ENCODE results near the gene HYAL3. TPM values are rescaled to one million over a fixed set of nuclear protein-coding genes. Genes with fewer than 3 reads are reported as not detected.

Gene HYAL3
- total and polyA plus RNA-seq, 2 of the 13 experiments (the other 11 are each of a cell fraction or from before 2014, with no cell fraction given): 5.5 to 10.4 TPM

DNA sequence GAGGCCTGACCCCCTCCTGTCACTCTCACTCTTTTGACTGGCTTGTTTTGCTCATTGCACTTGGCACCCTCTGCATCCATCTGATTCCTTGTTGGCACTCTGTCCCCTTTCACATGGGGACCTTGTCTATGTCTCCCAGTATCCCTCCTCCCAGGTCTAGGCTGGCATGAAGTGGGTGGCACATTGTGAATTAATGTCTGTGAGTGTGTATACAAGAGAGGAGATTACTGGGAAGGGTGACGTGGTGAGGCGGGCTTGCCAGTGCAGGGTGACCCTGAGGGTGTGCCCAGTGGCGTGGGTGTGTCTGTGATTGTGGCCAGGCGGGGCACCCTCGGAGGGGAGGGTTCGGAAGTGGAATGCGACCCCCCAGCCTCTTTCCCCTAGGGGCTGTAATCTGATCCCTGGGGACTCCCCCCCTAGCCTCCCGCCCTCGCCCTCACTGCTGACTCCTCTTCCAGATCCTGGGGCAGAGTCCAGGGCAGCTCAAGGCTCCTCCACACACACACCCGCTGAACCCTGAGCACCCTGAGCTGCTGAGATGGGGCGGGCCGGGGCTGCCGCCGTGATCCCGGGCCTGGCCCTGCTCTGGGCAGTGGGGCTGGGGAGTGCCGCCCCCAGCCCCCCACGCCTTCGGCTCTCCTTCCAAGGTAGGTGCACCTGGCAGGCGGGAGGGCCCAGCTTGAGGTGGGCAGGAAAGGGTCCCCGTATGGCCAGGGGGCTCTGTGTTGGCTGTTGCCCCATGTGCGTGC, 30.3 kb downstream of the HYAL3 start, which contains the start of gene SEMA3B (continued):
- TF ChIP-seq, protein P1, sequence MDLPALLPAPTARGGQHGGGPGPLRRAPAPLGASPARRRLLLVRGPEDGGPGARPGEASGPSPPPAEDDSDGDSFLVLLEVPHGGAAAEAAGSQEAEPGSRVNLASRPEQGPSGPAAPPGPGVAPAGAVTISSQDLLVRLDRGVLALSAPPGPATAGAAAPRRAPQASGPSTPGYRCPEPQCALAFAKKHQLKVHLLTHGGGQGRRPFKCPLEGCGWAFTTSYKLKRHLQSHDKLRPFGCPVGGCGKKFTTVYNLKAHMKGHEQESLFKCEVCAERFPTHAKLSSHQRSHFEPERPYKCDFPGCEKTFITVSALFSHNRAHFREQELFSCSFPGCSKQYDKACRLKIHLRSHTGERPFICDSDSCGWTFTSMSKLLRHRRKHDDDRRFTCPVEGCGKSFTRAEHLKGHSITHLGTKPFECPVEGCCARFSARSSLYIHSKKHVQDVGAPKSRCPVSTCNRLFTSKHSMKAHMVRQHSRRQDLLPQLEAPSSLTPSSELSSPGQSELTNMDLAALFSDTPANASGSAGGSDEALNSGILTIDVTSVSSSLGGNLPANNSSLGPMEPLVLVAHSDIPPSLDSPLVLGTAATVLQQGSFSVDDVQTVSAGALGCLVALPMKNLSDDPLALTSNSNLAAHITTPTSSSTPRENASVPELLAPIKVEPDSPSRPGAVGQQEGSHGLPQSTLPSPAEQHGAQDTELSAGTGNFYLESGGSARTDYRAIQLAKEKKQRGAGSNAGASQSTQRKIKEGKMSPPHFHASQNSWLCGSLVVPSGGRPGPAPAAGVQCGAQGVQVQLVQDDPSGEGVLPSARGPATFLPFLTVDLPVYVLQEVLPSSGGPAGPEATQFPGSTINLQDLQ (CRISPR knock-in tag; IDR thresholded peaks at IDR 0.05): peak; percentile 74; the same call in 1 of the 2 replicates
- TF ChIP-seq PPARG (CRISPR knock-in tag; conservative IDR thresholded peaks at IDR 0.05) (no peak), ZNF572 (CRISPR knock-in tag; IDR thresholded peaks at IDR 0.05) (no peak), ZNF335 (CRISPR knock-in tag; IDR thresholded peaks at IDR 0.05) (no peak), ZNF780A (CRISPR knock-in tag; IDR thresholded peaks at IDR 0.05) (no peak), YEATS2 (CRISPR knock-in tag; IDR thresholded peaks at IDR 0.05; ENCODE audit: borderline replicate concordance) (no peak), PITX1 (CRISPR knock-in tag; IDR thresholded peaks at IDR 0.05) (no peak), CREM (IDR thresholded peaks at IDR 0.05) (peak; percentile 16; the same call in 1 of the 2 replicates), CREM (CRISPR knock-in tag; IDR thresholded peaks at IDR 0.05) (no peak), POLR2AphosphoS2 (IDR thresholded peaks at IDR 0.05; ENCODE audit: low read depth, low read length) (no peak), ZFX (CRISPR knock-in tag; IDR thresholded peaks at IDR 0.05; ENCODE audit: low read depth) (peak; percentile 39; the same call in 1 of the 2 replicates), KDM1A (CRISPR knock-in tag; IDR thresholded peaks at IDR 0.05) (no peak), FOXC1 (CRISPR knock-in tag; IDR thresholded peaks at IDR 0.05; ENCODE audit: borderline replicate concordance) (no peak), ZNF644 (CRISPR knock-in tag; IDR thresholded peaks at IDR 0.05; ENCODE audit: low read depth) (no peak), ZNF879 (CRISPR knock-in tag; IDR thresholded peaks at IDR 0.05) (no peak), MED8 (CRISPR knock-in tag; IDR thresholded peaks at IDR 0.05; ENCODE audit: insufficient replicate concordance) (peak; percentile 72), ZSCAN22 (CRISPR knock-in tag; IDR thresholded peaks at IDR 0.05) (no peak), RFXAP (CRISPR knock-in tag; IDR thresholded peaks at IDR 0.05; ENCODE audit: borderline replicate concordance) (no peak)
- TF ChIP-seq, protein P2, sequence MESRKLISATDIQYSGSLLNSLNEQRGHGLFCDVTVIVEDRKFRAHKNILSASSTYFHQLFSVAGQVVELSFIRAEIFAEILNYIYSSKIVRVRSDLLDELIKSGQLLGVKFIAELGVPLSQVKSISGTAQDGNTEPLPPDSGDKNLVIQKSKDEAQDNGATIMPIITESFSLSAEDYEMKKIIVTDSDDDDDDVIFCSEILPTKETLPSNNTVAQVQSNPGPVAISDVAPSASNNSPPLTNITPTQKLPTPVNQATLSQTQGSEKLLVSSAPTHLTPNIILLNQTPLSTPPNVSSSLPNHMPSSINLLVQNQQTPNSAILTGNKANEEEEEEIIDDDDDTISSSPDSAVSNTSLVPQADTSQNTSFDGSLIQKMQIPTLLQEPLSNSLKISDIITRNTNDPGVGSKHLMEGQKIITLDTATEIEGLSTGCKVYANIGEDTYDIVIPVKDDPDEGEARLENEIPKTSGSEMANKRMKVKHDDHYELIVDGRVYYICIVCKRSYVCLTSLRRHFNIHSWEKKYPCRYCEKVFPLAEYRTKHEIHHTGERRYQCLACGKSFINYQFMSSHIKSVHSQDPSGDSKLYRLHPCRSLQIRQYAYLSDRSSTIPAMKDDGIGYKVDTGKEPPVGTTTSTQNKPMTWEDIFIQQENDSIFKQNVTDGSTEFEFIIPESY (CRISPR knock-in tag; IDR thresholded peaks at IDR 0.05): no peak
- TF ChIP-seq, protein P3, sequence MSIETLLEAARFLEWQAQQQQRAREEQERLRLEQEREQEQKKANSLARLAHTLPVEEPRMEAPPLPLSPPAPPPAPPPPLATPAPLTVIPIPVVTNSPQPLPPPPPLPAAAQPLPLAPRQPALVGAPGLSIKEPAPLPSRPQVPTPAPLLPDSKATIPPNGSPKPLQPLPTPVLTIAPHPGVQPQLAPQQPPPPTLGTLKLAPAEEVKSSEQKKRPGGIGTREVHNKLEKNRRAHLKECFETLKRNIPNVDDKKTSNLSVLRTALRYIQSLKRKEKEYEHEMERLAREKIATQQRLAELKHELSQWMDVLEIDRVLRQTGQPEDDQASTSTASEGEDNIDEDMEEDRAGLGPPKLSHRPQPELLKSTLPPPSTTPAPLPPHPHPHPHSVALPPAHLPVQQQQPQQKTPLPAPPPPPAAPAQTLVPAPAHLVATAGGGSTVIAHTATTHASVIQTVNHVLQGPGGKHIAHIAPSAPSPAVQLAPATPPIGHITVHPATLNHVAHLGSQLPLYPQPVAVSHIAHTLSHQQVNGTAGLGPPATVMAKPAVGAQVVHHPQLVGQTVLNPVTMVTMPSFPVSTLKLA (IDR thresholded peaks at IDR 0.05): no peak
- TF ChIP-seq, protein P4, sequence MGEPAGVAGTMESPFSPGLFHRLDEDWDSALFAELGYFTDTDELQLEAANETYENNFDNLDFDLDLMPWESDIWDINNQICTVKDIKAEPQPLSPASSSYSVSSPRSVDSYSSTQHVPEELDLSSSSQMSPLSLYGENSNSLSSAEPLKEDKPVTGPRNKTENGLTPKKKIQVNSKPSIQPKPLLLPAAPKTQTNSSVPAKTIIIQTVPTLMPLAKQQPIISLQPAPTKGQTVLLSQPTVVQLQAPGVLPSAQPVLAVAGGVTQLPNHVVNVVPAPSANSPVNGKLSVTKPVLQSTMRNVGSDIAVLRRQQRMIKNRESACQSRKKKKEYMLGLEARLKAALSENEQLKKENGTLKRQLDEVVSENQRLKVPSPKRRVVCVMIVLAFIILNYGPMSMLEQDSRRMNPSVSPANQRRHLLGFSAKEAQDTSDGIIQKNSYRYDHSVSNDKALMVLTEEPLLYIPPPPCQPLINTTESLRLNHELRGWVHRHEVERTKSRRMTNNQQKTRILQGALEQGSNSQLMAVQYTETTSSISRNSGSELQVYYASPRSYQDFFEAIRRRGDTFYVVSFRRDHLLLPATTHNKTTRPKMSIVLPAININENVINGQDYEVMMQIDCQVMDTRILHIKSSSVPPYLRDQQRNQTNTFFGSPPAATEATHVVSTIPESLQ (CRISPR knock-in tag; conservative IDR thresholded peaks at IDR 0.05): no peak
- TF ChIP-seq, protein P5, sequence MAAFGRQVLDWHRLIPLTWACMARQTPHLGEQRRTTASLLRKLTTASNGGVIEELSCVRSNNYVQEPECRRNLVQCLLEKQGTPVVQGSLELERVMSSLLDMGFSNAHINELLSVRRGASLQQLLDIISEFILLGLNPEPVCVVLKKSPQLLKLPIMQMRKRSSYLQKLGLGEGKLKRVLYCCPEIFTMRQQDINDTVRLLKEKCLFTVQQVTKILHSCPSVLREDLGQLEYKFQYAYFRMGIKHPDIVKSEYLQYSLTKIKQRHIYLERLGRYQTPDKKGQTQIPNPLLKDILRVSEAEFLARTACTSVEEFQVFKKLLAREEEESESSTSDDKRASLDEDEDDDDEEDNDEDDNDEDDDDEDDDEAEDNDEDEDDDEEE (CRISPR knock-in tag; IDR thresholded peaks at IDR 0.05): 0 out of 2 replicates have a peak, but pooled peaks have one; percentile 45
